A549 (cell line): Measurements from ENCODE around the gene CNTNAP2. TPM values are rescaled to one million over a fixed set of nuclear protein-coding genes. Genes with fewer than 3 reads are reported as not detected.

Experiments used
- ATAC-seq, 2 experiments: fragments of 200-7000 bp in 1 of 2; fragments of >200 bp in 1 of 2; cut with Nextera tagmentation in 1 of 2; cut with Tn5 transposase in 1 of 2; 3 replicates each; pipeline versions ENCODE4 v1.8.0 to v1.9.1; 2018 to 2020; ENCODE audit warnings: mild to moderate bottlenecking in 1 of 2, moderate library complexity in 1 of 2
- CTCF ChIA-PET: fragments of 300-600 bp; sonication (Branson Sonifier 250); formaldehyde crosslinking; extraction: SDS; loops from one replicate; lab custom pipeline; 2021; ENCODE audit warnings: antibody characterized with exemption, inconsistent platforms; lab: Yijun Ruan, JAX
- POLR2A ChIA-PET: fragments of 350-600 bp; formaldehyde crosslinking; extraction: SDS; loops from one replicate; lab custom pipeline; 2021; ENCODE audit warnings: antibody characterized with exemption, inconsistent platforms; lab: Yijun Ruan, JAX
- DNase-seq, 2 experiments: peaks; one replicate each; pipeline versions ENCODE4 v3.0.0 to v3.0.0-alpha.2; 2011 to 2016; ENCODE audit warnings: low read depth in 1 of 2, low spot score in 1 of 2
- FAIRE-seq: peaks from 2 replicates; lab custom pipeline; 2011; peaks lifted over from hg19 to GRCh38; lab: Jason Lieb, UNC
- H3K27ac ChIP-seq, 2 experiments: fragments of >200 bp; sonication (Bioruptor Twin); formaldehyde crosslinking; 3 replicates each; pipeline ENCODE4 v1.5.1; 2016 to 2017
- H3K4me1 ChIP-seq: fragments of >200 bp; sonication (Bioruptor Twin); formaldehyde crosslinking; 3 replicates; pipeline ENCODE4 v1.6.1; 2016
- H3K4me2 ChIP-seq: fragments of >200 bp; sonication (Bioruptor Twin); formaldehyde crosslinking; 3 replicates; pipeline ENCODE4 v1.6.1; 2016
- H3K4me3 ChIP-seq: fragments of >200 bp; sonication (Bioruptor Twin); formaldehyde crosslinking; 3 replicates; pipeline ENCODE4 v1.5.1; 2016
- H3K9me3 ChIP-seq: fragments of >200 bp; sonication (Bioruptor Twin); formaldehyde crosslinking; 3 replicates; pipeline ENCODE4 v1.6.1; 2016
- CBX2 ChIP-seq: fragments of 200-600 bp; sonication (generic); IDR thresholded peaks from 2 replicates; pipeline ENCODE4 v1.6.1; 2016; ENCODE audit warnings: low read depth, mild to moderate bottlenecking, borderline replicate concordance
- CBX8 ChIP-seq: fragments of 200-600 bp; sonication (generic); IDR thresholded peaks from 2 replicates; pipeline ENCODE4 v1.6.1; 2016
- CEBPB ChIP-seq, 2 experiments: fragments of >200 bp in 1 of 2; sonication (Bioruptor Twin) in 1 of 2; formaldehyde crosslinking in 1 of 2; IDR thresholded peaks; 2 replicates each; pipeline ENCODE4 v1.6.1; 2012 to 2016
- CTCF ChIP-seq: fragments of >200 bp; sonication (Bioruptor Twin); formaldehyde crosslinking; IDR thresholded peaks from 3 replicates; pipeline ENCODE4 v1.5.1; 2016
- E2F6 ChIP-seq: IDR thresholded peaks from 2 replicates; pipeline ENCODE4 v1.6.1; 2012; ENCODE audit warnings: low read depth, borderline replicate concordance
- ELK1 ChIP-seq: fragments of 150-350 bp; IDR thresholded peaks from 2 replicates; pipeline ENCODE4 v1.6.1; 2014; ENCODE audit warnings: low read depth, mild to moderate bottlenecking, low read length
- FOSB ChIP-seq: fragments of 250-450 bp; sonication (Bioruptor Pico); IDR thresholded peaks from 2 replicates; pipeline ENCODE4 v1.5.0; 2020; ENCODE audit warnings: mild to moderate bottlenecking, moderate library complexity
- FOSL2 ChIP-seq, 2 experiments: fragments of 450-650 bp in 1 of 2; fragments of >200 bp in 1 of 2; sonication (Bioruptor Twin) in 1 of 2; formaldehyde crosslinking; IDR thresholded peaks; 2 replicates each; pipeline versions ENCODE4 v1.5.0 to v1.6.1; 2016 to 2020; ENCODE audit warnings: mild to moderate bottlenecking in 1 of 2, moderate library complexity in 1 of 2
- FOXS1 ChIP-seq: fragments of 250-450 bp; sonication (Bioruptor Pico); IDR thresholded peaks from 2 replicates; pipeline ENCODE4 v1.5.0; 2020; ENCODE audit warnings: mild to moderate bottlenecking, moderate library complexity
- GATA3 ChIP-seq: IDR thresholded peaks from 2 replicates; pipeline ENCODE4 v1.6.1; 2012; ENCODE audit warnings: borderline replicate concordance
- HDAC2 ChIP-seq: fragments of 200-600 bp; sonication (generic); IDR thresholded peaks from 2 replicates; pipeline ENCODE4 v1.6.1; 2016
- HEYL ChIP-seq: fragments of 250-450 bp; sonication (Bioruptor Pico); IDR thresholded peaks from 2 replicates; pipeline ENCODE4 v1.8.0; 2021; ENCODE audit warnings: mild to moderate bottlenecking, moderate library complexity
- HOXA7 ChIP-seq: fragments of 250-450 bp; sonication (Bioruptor Pico); IDR thresholded peaks from 2 replicates; pipeline ENCODE4 v1.5.0; 2020; ENCODE audit warnings: mild to moderate bottlenecking, moderate library complexity
- HOXB13 ChIP-seq: fragments of 250-450 bp; sonication (Bioruptor Pico); IDR thresholded peaks from 2 replicates; pipeline ENCODE4 v1.5.0; 2020; ENCODE audit warnings: low read depth, mild to moderate bottlenecking, moderate library complexity
- HOXB5 ChIP-seq: fragments of 250-450 bp; sonication (Bioruptor Pico); IDR thresholded peaks from 2 replicates; pipeline ENCODE4 v1.5.0; 2020; ENCODE audit warnings: mild to moderate bottlenecking, moderate library complexity
- JUNB ChIP-seq: fragments of >200 bp; sonication (Bioruptor Twin); formaldehyde crosslinking; IDR thresholded peaks from 2 replicates; pipeline ENCODE4 v1.6.1; 2016
- MAX ChIP-seq: IDR thresholded peaks from 2 replicates; pipeline ENCODE4 v1.6.1; 2012
- MAZ ChIP-seq: fragments of 150-350 bp; IDR thresholded peaks from 2 replicates; pipeline ENCODE4 v1.6.1; 2014; ENCODE audit warnings: antibody characterized with exemption, low read depth, low read length, borderline replicate concordance
- MYC ChIP-seq: IDR thresholded peaks from 2 replicates; pipeline ENCODE4 v1.6.1; 2012; ENCODE audit warnings: mild to moderate bottlenecking, inconsistent platforms, low read length, improper control_type of control experiment, borderline replicate concordance
- NFE2L2 ChIP-seq: fragments of 150-350 bp; conservative IDR thresholded peaks from 2 replicates; pipeline ENCODE4 v1.6.1; 2014; ENCODE audit warnings: low read length
- NR3C1 ChIP-seq: fragments of >200 bp; sonication (Bioruptor Twin); formaldehyde crosslinking; IDR thresholded peaks from 3 replicates; pipeline ENCODE4 v1.6.1; 2017
- POLR2AphosphoS2 ChIP-seq: conservative IDR thresholded peaks from 2 replicates; pipeline ENCODE4 v1.6.1; 2012; ENCODE audit warnings: low read length, improper control_type of control experiment, inconsistent platforms
- REST ChIP-seq: fragments of 200-600 bp; sonication (generic); IDR thresholded peaks from 2 replicates; pipeline ENCODE4 v1.6.1; 2016; ENCODE audit warnings: antibody characterized with exemption, mild to moderate bottlenecking, moderate library complexity
- RFX5 ChIP-seq: fragments of 450-650 bp; IDR thresholded peaks from 2 replicates; pipeline ENCODE4 v1.7.1; 2014; ENCODE audit warnings: antibody characterized with exemption, mild to moderate bottlenecking, moderate library complexity
- RNF2 ChIP-seq: fragments of 200-600 bp; sonication (generic); IDR thresholded peaks from 2 replicates; pipeline ENCODE4 v1.6.1; 2016; ENCODE audit warnings: low read depth, mild to moderate bottlenecking, antibody characterized with exemption, moderate library complexity, borderline replicate concordance
- SMC3 ChIP-seq: fragments of >200 bp; sonication (Bioruptor Twin); formaldehyde crosslinking; IDR thresholded peaks from 3 replicates; pipeline ENCODE4 v1.6.1; 2018; ENCODE audit warnings: inconsistent platforms
- TFCP2L1 ChIP-seq: fragments of 250-450 bp; sonication (Bioruptor Pico); IDR thresholded peaks from 2 replicates; pipeline ENCODE4 v1.5.0; 2021; ENCODE audit warnings: mild to moderate bottlenecking
- TP53 ChIP-seq: fragments of 250-450 bp; sonication (Bioruptor Pico); IDR thresholded peaks from 2 replicates; pipeline ENCODE4 v1.5.0; 2021; ENCODE audit warnings: mild to moderate bottlenecking, moderate library complexity
- ZSCAN20 ChIP-seq: fragments of 250-450 bp; sonication (Bioruptor Pico); IDR thresholded peaks from 2 replicates; pipeline ENCODE4 v1.8.0; 2022; ENCODE audit warnings: mild to moderate bottlenecking, moderate library complexity
- WGBS: methylation state at CpG from one replicate; pipeline ENCODE4 v1.1.6; 2017; ENCODE audit errors: missing lambda C conversion rate; 5-methylcytosine and 5-hydroxymethylcytosine counted together
- polyA plus RNA-seq, 4 experiments: library from polyadenylated mRNA; depleted of rRNA in 3 of 4; stranded (reverse); fragments of >200 nt; fragmentation: RNase III in 1 of 4; extraction: RNeasy Plus Mini Kit Qiagen cat#74134 plus additional on column Dnase treatment in 1 of 4; gene quantifications; 2 replicates in 3 of 4; 3 replicates in 1 of 4; pipeline ENCODE4 v1.2.3, GENCODE V29; 2011 to 2017

Gene CNTNAP2
- polyA plus RNA-seq, 2 of the 4 experiments (the other 2 are of a cell fraction): 0.05 to 0.13 TPM

- Histone ChIP-seq H3K4me1 (no peaks in the 10 kb centered on the region), H3K4me2 (no peak overlapping the region), H3K9me3 (0 out of 3 replicates have a peak, but pooled peaks cover 5% of the 10 kb centered on the region), H3K4me3 (no peak overlapping the region), H3K27ac (no peak overlapping the region)
- DNase-seq: no peak
- FAIRE-seq: no peak
- WGBS: 19% methylated on average over 1 of the region's 1 CpG
- TF ChIP-seq CBX2 (no peak), E2F6 (no peak), ZSCAN20 (no peak), NFE2L2 (no peak), FOXS1 (no peak), RNF2 (no peak), TFCP2L1 (CRISPR knock-in tag) (no peak), MYC (no peak), SMC3 (no peak), HEYL (CRISPR knock-in tag) (no peak), TP53 (CRISPR knock-in tag) (no peak), FOSL2 (IDR thresholded peaks at IDR 0.05) (no peak), FOSL2 (CRISPR knock-in tag; IDR thresholded peaks at IDR 0.05) (no peak), JUNB (no peak), CBX8 (no peak), POLR2AphosphoS2 (no peak), RFX5 (no peak), REST (no peak), ELK1 (no peak), HOXA7 (CRISPR knock-in tag) (no peak), MAZ (no peak)
- CTCF ChIA-PET: no interaction called here
- POLR2A ChIA-PET: no interaction called here
- ATAC-seq: no peak
Measured at GRCh38 chr7:146804620-146805019, 688.0 kb downstream of the CNTNAP2 start.

GRCh38 chr7:146805082-146805481 lies 688.5 kb downstream of the CNTNAP2 start:
- Histone ChIP-seq H3K27ac (no peak overlapping the region), H3K4me2 (no peak overlapping the region), H3K4me3 (no peak overlapping the region), H3K9me3 (0 out of 3 replicates have a peak, but pooled peaks cover 5% of the 10 kb centered on the region), H3K4me1 (no peaks in the 10 kb centered on the region)
- ATAC-seq (no peak), FAIRE-seq (no peak), DNase-seq (no peak)
- POLR2A ChIA-PET: no interaction called here
- TF ChIP-seq RNF2 (no peak), HOXB5 (no peak), HOXB13 (CRISPR knock-in tag) (no peak), MAX (no peak), HDAC2 (no peak), NR3C1 (no peak), CEBPB (IDR thresholded peaks at IDR 0.05) (no peak), GATA3 (no peak), FOSB (CRISPR knock-in tag) (no peak), TP53 (CRISPR knock-in tag) (no peak), FOSL2 (IDR thresholded peaks at IDR 0.05) (no peak), FOSL2 (CRISPR knock-in tag; IDR thresholded peaks at IDR 0.05) (no peak), MAZ (no peak), CTCF (no peak), E2F6 (no peak), POLR2AphosphoS2 (no peak)
- CTCF ChIA-PET: no interaction called here
- 0% methylated on average over 1 of the region's 1 CpG for WGBS
